Keratinocyte (primary cell): ENCODE measurements around the gene TGOLN2. TPM values are rescaled to one million over a fixed set of nuclear protein-coding genes. Genes with fewer than 3 reads are reported as not detected.

Source experiments
- DNase-seq: peaks from one replicate; pipeline ENCODE4 v3.0.0-alpha.2; 2011; ENCODE audit warnings: low read depth, missing footprints, low spot score
- FAIRE-seq: peaks from 2 replicates; lab custom pipeline; 2011; peaks lifted over from hg19 to GRCh38; lab: Jason Lieb, UNC
- H2AFZ ChIP-seq: 2 replicates; pipeline ENCODE4 v1.6.0; 2012; ENCODE audit warnings: low read length, control low read depth, inconsistent platforms; ENCODE audit not compliant: control insufficient read depth
- H3K27ac ChIP-seq: 2 replicates; pipeline ENCODE4 v1.5.1; 2011; ENCODE audit warnings: low read length; ENCODE audit not compliant: control insufficient read depth, insufficient read depth
- H3K27me3 ChIP-seq: 3 replicates; pipeline ENCODE4 v1.6.0; 2011; ENCODE audit warnings: low read length; ENCODE audit not compliant: control insufficient read depth, insufficient read depth; ENCODE audit errors: extremely low read depth
- H3K36me3 ChIP-seq, 2 experiments: 2 replicates in 1 of 2; 3 replicates in 1 of 2; pipeline ENCODE4 v1.5.1; 2011; ENCODE audit warnings: low read length in 2 of 2, mild to moderate bottlenecking in 1 of 2; ENCODE audit not compliant: control insufficient read depth in 2 of 2, insufficient read depth in 2 of 2; ENCODE audit errors: extremely low read depth in 1 of 2
- H3K4me1 ChIP-seq: 3 replicates; pipeline ENCODE4 v1.5.1; 2011; ENCODE audit warnings: low read length; ENCODE audit not compliant: control insufficient read depth, insufficient read depth; ENCODE audit errors: extremely low read depth
- H3K4me2 ChIP-seq: 3 replicates; pipeline ENCODE4 v1.6.0; 2011; ENCODE audit warnings: low read depth, low read length; ENCODE audit not compliant: control insufficient read depth, insufficient read depth; ENCODE audit errors: extremely low read depth
- H3K4me3 ChIP-seq, 3 experiments: fragments of 200-600 bp in 1 of 3; sonication (generic) in 1 of 3; 2 replicates in 2 of 3; 3 replicates in 1 of 3; pipeline ENCODE4 v1.5.1; 2011 to 2016; ENCODE audit warnings: low read length in 3 of 3, mild to moderate bottlenecking in 3 of 3, control low read depth in 2 of 3, inconsistent platforms in 1 of 3, low read depth in 1 of 3, mixed read lengths in 1 of 3, mixed run types in 1 of 3, moderate library complexity in 1 of 3; ENCODE audit not compliant: control insufficient read depth in 2 of 3, insufficient read depth in 2 of 3; ENCODE audit errors: extremely low read depth in 1 of 3
- H3K79me2 ChIP-seq: 2 replicates; pipeline ENCODE4 v1.6.0; 2012; ENCODE audit warnings: low read length; ENCODE audit not compliant: control insufficient read depth, insufficient read depth
- H3K9ac ChIP-seq: 3 replicates; pipeline ENCODE4 v1.6.0; 2011; ENCODE audit warnings: low read length; ENCODE audit not compliant: control insufficient read depth, insufficient read depth; ENCODE audit errors: extremely low read depth
- H3K9me1 ChIP-seq: 3 replicates; pipeline ENCODE4 v1.6.0; 2011; ENCODE audit warnings: low read length; ENCODE audit not compliant: control insufficient read depth, insufficient read depth; ENCODE audit errors: extremely low read depth
- H3K9me3 ChIP-seq: 2 replicates; pipeline ENCODE4 v1.5.1; 2012; ENCODE audit warnings: low read depth, low read length; ENCODE audit not compliant: control insufficient read depth
- H4K20me1 ChIP-seq: 3 replicates; pipeline ENCODE4 v1.6.0; 2011; ENCODE audit warnings: low read length; ENCODE audit not compliant: control insufficient read depth, insufficient read depth; ENCODE audit errors: extremely low read depth
- CTCF ChIP-seq, 3 experiments: IDR thresholded peaks in 1 of 3; conservative IDR thresholded peaks in 1 of 3; optimal IDR thresholded peaks in 1 of 3; 2 replicates in 2 of 3; 3 replicates in 1 of 3; pipeline versions ENCODE3 to v1.5.1; 2011; ENCODE audit warnings: low read length in 3 of 3, mild to moderate bottlenecking in 3 of 3, moderate library complexity in 2 of 3, control low read depth in 1 of 3, inconsistent platforms in 1 of 3; ENCODE audit not compliant: insufficient read depth in 2 of 3; ENCODE audit errors: extremely low read depth in 1 of 3
- EZH2 ChIP-seq: IDR thresholded peaks from one replicate; pipeline ENCODE4 v1.6.1; 2012; ENCODE audit warnings: inconsistent platforms, mild to moderate bottlenecking, low read length, moderate library complexity
- dilution Hi-C: fragments of 300-500 bp; cut with MboI; formaldehyde crosslinking; loops from one replicate; pipeline ENCODE4 v1.7.0; 2020; ENCODE audit warnings: low sequenced_read_pairs; ENCODE audit not compliant: extremely low pct_ligation_motif_present
- polyA plus RNA-seq, 5 experiments: library from polyadenylated mRNA; depleted of rRNA in 3 of 5; stranded (reverse) in 3 of 5; stranded (forward) in 1 of 5; unstranded in 1 of 5; fragments of >200 nt; gene quantifications; 1 replicate in 1 of 5; 2 replicates in 3 of 5; 3 replicates in 1 of 5; pipeline versions ENCODE4 v1.2.1 to v1.2.3, GENCODE V29; 2011 to 2012; ENCODE audit warnings: missing spikeins in 2 of 5, low read depth in 1 of 5, low replicate concordance in 1 of 5

The TGOLN2 gene
- polyA plus RNA-seq, 1 donor (not counting 4 experiments of a cell fraction or from before 2014, with no cell fraction given), result 43.3 TPM

GRCh38 chr2:85308896-85309555, 18.8 kb downstream of the TGOLN2 start:
- Histone ChIP-seq H3K4me1 (peaks cover 12% of the 10 kb centered on the region), H3K9me3 (no peaks in the 10 kb centered on the region), H3K79me2 (no peaks in the 10 kb centered on the region), H4K20me1 (no peaks in the 10 kb centered on the region), H3K36me3 (peaks cover 0 to 24% of the 10 kb centered on the region in 2 experiments), H3K4me3 (no peak overlapping the region), H3K9ac (no peak overlapping the region), H3K27me3 (no peaks in the 10 kb centered on the region), H3K9me1 (no peaks in the 10 kb centered on the region), H3K4me2 (no peak overlapping the region), H3K27ac (no peak overlapping the region), H2AFZ (no peak overlapping the region)
- FAIRE-seq (no peak), DNase-seq (no peak)
- dilution Hi-C loops, result no loop called here
- no peak for TF ChIP-seq EZH2
- TF ChIP-seq CTCF (optimal IDR thresholded peaks at IDR 0.05 in 1 of 3, IDR thresholded peaks at IDR 0.05 in 1 of 3, conservative IDR thresholded peaks at IDR 0.05 in 1 of 3; ENCODE audit: extremely low read depth in 1 of 3, insufficient read depth in 2 of 3, low read length in 3 of 3), result no peak

- dilution Hi-C loops, result no loop called here
- TF ChIP-seq EZH2 (no peak), CTCF (optimal IDR thresholded peaks at IDR 0.05 in 1 of 3, IDR thresholded peaks at IDR 0.05 in 1 of 3, conservative IDR thresholded peaks at IDR 0.05 in 1 of 3; ENCODE audit: extremely low read depth in 1 of 3, insufficient read depth in 2 of 3, low read length in 3 of 3) (no peak)
- H3K36me3 ChIP-seq, result peaks cover 0 to 29% of the 10 kb centered on the region in 2 experiments
- H3K4me3 ChIP-seq, result no peak overlapping the region
- no peaks in the 10 kb centered on the region for H4K20me1 ChIP-seq
- peaks cover 12% of the 10 kb centered on the region for H3K4me1 ChIP-seq
- FAIRE-seq (no peak), DNase-seq (no peak)
- H3K9me1 ChIP-seq, result no peaks in the 10 kb centered on the region
- H3K27ac ChIP-seq, result no peak overlapping the region
- H3K79me2 ChIP-seq, result no peaks in the 10 kb centered on the region
- H3K4me2 ChIP-seq, result no peak overlapping the region
- no peaks in the 10 kb centered on the region for H3K27me3 ChIP-seq
- H3K9ac ChIP-seq, result no peak overlapping the region
- H3K9me3 ChIP-seq, result no peaks in the 10 kb centered on the region
- H2AFZ ChIP-seq, result no peak overlapping the region
Observed at GRCh38 chr2:85308201-85308600, 19.6 kb downstream of the TGOLN2 start.
